Transverse colon (tissue), 4 donors: ENCODE measurements around the gene EML4. TPM values are rescaled to one million over a fixed set of nuclear protein-coding genes. Genes with fewer than 3 reads are reported as not detected.
"Not testable (repeated sequence)": the region's sequence is repeated elsewhere in the genome, so short reads cannot be mapped to it uniquely, and the experiment has no call there.

Source experiments
- DNase-seq: peaks from one replicate; pipeline ENCODE4 v3.0.0-alpha.2; 2019
- H3K27ac ChIP-seq, 4 donors: fragments of 200-600 bp; sonication (generic); 2 replicates each; pipeline ENCODE4 v1.5.1; 2016 to 2018; ENCODE audit warnings: inconsistent platforms in 4 of 4
- H3K27me3 ChIP-seq: fragments of 200-600 bp; sonication (generic); 2 replicates; pipeline ENCODE4 v1.5.1; 2017; ENCODE audit warnings: inconsistent platforms
- H3K36me3 ChIP-seq, 4 donors: fragments of 200-600 bp; sonication (generic); 2 replicates each; pipeline ENCODE4 v1.5.1; 2017 to 2019; ENCODE audit warnings: inconsistent platforms in 4 of 4
- H3K4me1 ChIP-seq, 4 donors: fragments of 200-600 bp; sonication (generic); 2 replicates each; pipeline ENCODE4 v1.5.1; 2017 to 2020; ENCODE audit warnings: inconsistent platforms in 4 of 4
- H3K4me3 ChIP-seq, 4 donors: fragments of 200-600 bp; sonication (generic); 1 replicate in 1 of 4; 2 replicates in 3 of 4; pipeline versions ENCODE4 v1.5.1 to v1.6.1; 2017 to 2019; ENCODE audit warnings: inconsistent platforms in 4 of 4
- H3K9me3 ChIP-seq, 2 donors: fragments of 200-600 bp; sonication (generic); 2 replicates each; pipeline ENCODE4 v1.5.1; 2017 to 2019; ENCODE audit warnings: inconsistent platforms in 2 of 2
- EP300 ChIP-seq: sonication (generic); formaldehyde crosslinking; IDR thresholded peaks from one replicate; pipeline ENCODE4 v1.6.1; 2017; ENCODE audit warnings: antibody characterized with exemption, low read depth
- POLR2A ChIP-seq: fragments of 450-650 bp; IDR thresholded peaks from one replicate; pipeline ENCODE4 v1.6.1; 2016; ENCODE audit warnings: antibody characterized with exemption, mild to moderate bottlenecking, moderate library complexity
- POLR2AphosphoS5 ChIP-seq, 3 donors: sonication (generic); formaldehyde crosslinking; IDR thresholded peaks; one replicate each; pipeline ENCODE4 v1.6.1; 2016; ENCODE audit warnings: antibody characterized with exemption in 3 of 3
- WGBS, 2 donors: methylation state at CpG; one replicate each; pipeline ENCODE4 v1.1.5; 2018; ENCODE audit warnings: low coverage in 1 of 2; 5-methylcytosine and 5-hydroxymethylcytosine counted together
- in situ Hi-C, 4 donors: fragments of 200-750 bp; cut with MboI; loops; one replicate each; pipeline versions ENCODE4 v1.15.0 to v1.15.1; 2017; ENCODE audit warnings: low sequenced_read_pairs in 3 of 4, low pct_ligation_motif_present in 1 of 4, low pct_unique_long_range_greater_than_20kb in 1 of 4
- intact Hi-C: fragments of 100-400 bp; cut with DNase I; formaldehyde crosslinking; loops from one replicate; pipeline ENCODE4 v1.15.1; 2023; ENCODE audit warnings: low total_unique reads
- total RNA-seq, 4 donors: library from RNA; depleted of rRNA; stranded (reverse); fragments of >200 nt; gene quantifications; one replicate each; pipeline ENCODE4 v1.1.0, GENCODE V29; 2016
- TF ChIP-seq, protein P1 (sequence below), 5 experiments: fragments of 200-600 bp in 3 of 5; fragments of 450-650 bp in 2 of 5; sonication (generic) in 3 of 5; IDR thresholded peaks; 1 replicate in 2 of 5; 2 replicates in 3 of 5; pipeline ENCODE4 v1.5.1; 2016 to 2017; ENCODE audit warnings: antibody characterized with exemption in 5 of 5, inconsistent platforms in 3 of 5, mild to moderate bottlenecking in 2 of 5, moderate library complexity in 1 of 5

EML4 gene
- total RNA-seq, 4 donors from 2014 or later, result 49.7 to 91.5 (median 67.5) TPM

- Histone ChIP-seq H3K27ac (peak overlapping the region; percentile 93 to 95 (median 93)), H3K4me3 (peak overlapping the region in 3 of 4 donors; percentile 75 to 97 (median 92)), H3K27me3 (no peaks in the 10 kb centered on the region), H3K36me3 (no peaks in the 10 kb centered on the region), H3K9me3 (no peaks in the 10 kb centered on the region), H3K4me1 (peaks cover 0 to 46% (median 35%) of the 10 kb centered on the region in 4 donors)
- no peak for DNase-seq
- in situ Hi-C loops, result no loop called here
- TF ChIP-seq POLR2AphosphoS5 (IDR thresholded peaks at IDR 0.05), result no peak
- TF ChIP-seq POLR2A, result no peak
- TF ChIP-seq, protein P1, sequence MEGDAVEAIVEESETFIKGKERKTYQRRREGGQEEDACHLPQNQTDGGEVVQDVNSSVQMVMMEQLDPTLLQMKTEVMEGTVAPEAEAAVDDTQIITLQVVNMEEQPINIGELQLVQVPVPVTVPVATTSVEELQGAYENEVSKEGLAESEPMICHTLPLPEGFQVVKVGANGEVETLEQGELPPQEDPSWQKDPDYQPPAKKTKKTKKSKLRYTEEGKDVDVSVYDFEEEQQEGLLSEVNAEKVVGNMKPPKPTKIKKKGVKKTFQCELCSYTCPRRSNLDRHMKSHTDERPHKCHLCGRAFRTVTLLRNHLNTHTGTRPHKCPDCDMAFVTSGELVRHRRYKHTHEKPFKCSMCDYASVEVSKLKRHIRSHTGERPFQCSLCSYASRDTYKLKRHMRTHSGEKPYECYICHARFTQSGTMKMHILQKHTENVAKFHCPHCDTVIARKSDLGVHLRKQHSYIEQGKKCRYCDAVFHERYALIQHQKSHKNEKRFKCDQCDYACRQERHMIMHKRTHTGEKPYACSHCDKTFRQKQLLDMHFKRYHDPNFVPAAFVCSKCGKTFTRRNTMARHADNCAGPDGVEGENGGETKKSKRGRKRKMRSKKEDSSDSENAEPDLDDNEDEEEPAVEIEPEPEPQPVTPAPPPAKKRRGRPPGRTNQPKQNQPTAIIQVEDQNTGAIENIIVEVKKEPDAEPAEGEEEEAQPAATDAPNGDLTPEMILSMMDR (IDR thresholded peaks at IDR 0.05), result no peak
- TF ChIP-seq EP300, result no peak
- intact Hi-C loops, result no loop called here
- WGBS, 2 donors, result 33 to 35% methylated on average over 3 of the region's 3 CpGs
Measured at GRCh38 chr2:42171396-42171980, 2.3 kb downstream of the EML4 start.

DNA sequence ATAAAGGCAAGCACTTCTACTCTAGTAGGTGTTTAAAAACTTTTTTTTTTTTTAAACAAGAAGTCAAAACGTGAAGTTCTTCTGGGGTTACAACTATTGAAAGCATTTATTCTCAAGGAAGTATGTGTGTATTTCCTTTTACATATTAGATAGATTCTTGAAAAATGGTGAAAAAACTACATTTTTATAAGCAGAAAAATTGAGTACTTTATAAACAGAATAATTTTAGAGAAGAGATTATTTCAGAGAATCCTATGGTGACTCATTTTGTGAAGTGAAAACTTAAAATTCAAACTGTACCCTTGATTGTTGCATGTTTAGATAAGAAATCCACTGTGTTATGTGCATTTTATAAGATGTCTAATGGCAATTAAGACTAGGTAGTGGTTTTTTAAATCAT lies 2.9 kb downstream of the EML4 start:
- intact Hi-C loops, result no loop called here
- WGBS, 2 donors, result 10 to 11% methylated on average over 1 of the region's 1 CpG
- Histone ChIP-seq H3K4me3 (peak overlapping the region in 3 of 4 donors; percentile 75 to 97 (median 92)), H3K4me1 (peaks cover 0 to 46% (median 35%) of the 10 kb centered on the region in 4 donors), H3K36me3 (no peaks in the 10 kb centered on the region), H3K9me3 (no peaks in the 10 kb centered on the region), H3K27ac (peak overlapping the region; percentile 93 to 95 (median 93)), H3K27me3 (no peaks in the 10 kb centered on the region)
- in situ Hi-C loops, result no loop called here
- TF ChIP-seq, protein P1 (IDR thresholded peaks at IDR 0.05), result no peak
- TF ChIP-seq POLR2AphosphoS5 (IDR thresholded peaks at IDR 0.05) (no peak), POLR2A (no peak), EP300 (no peak)
- DNase-seq, result no peak

DNA sequence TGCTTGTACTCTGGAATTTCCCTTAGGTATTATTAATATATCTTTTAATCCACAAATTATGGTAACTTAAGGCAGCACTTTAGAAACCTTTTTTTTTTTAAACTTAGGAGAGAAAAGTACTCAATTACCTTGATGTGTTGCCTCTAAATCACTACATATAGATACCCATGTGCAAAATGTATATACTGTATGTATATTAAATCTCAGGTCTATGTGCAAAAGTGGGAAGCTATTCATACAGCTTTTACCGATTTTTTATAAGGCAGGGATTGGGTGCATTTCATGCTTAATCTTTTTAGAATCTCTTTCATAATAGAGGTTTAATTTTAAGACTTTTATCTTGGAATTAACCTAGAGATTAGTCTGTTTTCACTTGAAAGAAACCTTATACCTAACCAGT lies 3.4 kb downstream of the EML4 start:
- Histone ChIP-seq H3K27me3 (no peaks in the 10 kb centered on the region), H3K9me3 (no peaks in the 10 kb centered on the region), H3K27ac (peak overlapping the region in 1 of 4 donors; percentile 93), H3K4me1 (peaks cover 0 to 46% (median 35%) of the 10 kb centered on the region in 4 donors), H3K36me3 (no peaks in the 10 kb centered on the region), H3K4me3 (no peak overlapping the region)
- TF ChIP-seq POLR2AphosphoS5 (IDR thresholded peaks at IDR 0.05), result no peak
- no peak for TF ChIP-seq POLR2A
- TF ChIP-seq EP300, result no peak
- 22 to 33% methylated on average over 1 of the region's 1 CpG for WGBS, 2 donors
- in situ Hi-C loops (no loop called here), intact Hi-C loops (no loop called here)
- DNase-seq, result no peak

DNA sequence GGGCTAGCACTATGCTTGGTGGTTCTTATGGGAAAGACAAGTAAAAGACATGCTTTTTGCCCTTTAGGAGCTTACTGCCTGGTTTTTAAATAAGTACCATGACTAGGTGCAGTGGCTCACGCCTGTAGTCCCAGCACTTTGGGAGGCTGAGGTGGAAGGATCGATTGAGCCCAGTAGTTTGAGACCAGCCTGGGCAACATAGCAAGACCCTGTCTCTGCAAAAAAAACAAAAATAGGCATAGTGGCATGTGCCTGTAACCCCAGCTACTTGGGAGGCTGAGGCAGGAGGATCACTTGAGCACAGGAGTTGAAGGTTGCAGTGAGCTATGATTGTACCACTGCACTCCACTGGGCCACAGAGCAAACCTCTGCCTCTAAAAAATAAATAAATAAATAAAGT lies 4.3 kb downstream of the EML4 start:
- H3K27me3 ChIP-seq, DNase-seq, in situ Hi-C loops, H3K9me3 ChIP-seq, H3K36me3 ChIP-seq, H3K27ac ChIP-seq, H3K4me3 ChIP-seq, intact Hi-C loops: not testable (repeated sequence)
- peaks cover 0 to 47% (median 35%) of the 10 kb centered on the region in 4 donors for H3K4me1 ChIP-seq
- 95 to 100% methylated on average over 2 of the region's 2 CpGs for WGBS, 2 donors

DNA sequence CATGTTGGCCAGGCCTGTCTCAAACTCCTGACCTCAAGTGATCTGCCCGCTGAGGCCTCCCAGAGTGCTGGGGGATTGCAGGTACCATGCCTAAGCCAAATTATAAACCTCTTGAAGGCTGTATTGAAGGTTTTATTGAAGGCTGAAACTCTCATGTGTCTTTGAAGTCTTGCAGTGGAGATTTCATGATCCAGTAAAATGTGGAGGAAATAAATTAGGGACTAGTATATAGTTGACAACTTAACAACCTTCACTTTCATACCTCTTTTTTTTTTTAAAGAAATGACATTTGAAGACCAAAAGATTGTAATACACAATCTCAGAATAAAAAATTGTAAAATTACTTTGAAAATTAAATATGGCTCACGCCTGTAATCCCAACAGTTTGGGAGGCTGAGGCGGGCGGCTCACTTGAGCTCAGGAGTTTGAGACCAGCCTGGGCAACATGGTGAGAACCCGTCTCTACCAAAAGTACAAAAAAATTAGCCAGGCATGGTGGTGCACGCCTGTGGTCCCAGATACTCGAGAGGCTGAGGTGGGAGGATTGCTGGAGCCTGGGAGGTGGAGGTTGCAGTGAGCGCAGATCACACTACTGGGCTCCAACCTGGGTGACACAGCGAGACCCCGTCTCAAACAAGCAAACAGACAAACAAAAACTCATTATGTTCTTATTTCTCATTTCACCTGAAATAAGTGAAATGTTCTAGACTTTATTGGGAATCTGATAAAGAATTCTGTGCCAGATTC lies 8.0 kb downstream of the EML4 start:
- 88 to 89% methylated on average over 2 to 10 of the region's 10 CpGs for WGBS, 2 donors
- intact Hi-C loops, result no loop called here

More for the DNA sequence above, 8.0 kb downstream of the EML4 start:
- Histone ChIP-seq H3K9me3 (no peaks in the 10 kb centered on the region), H3K27ac (no peak overlapping the region), H3K27me3 (no peaks in the 10 kb centered on the region), H3K4me1 (peaks cover 0 to 43% (median 13%) of the 10 kb centered on the region in 4 donors), H3K36me3 (no peaks in the 10 kb centered on the region), H3K4me3 (no peak overlapping the region)
- no peak for DNase-seq
- in situ Hi-C loops, result no loop called here
- no peak for TF ChIP-seq POLR2AphosphoS5 (IDR thresholded peaks at IDR 0.05)
- TF ChIP-seq, protein P1 (IDR thresholded peaks at IDR 0.05), result no peak
- TF ChIP-seq POLR2A, result no peak
- no peak for TF ChIP-seq EP300
